ENCODE results near the gene PDCD11.
A peak's percentile ranks its signal among the peaks of the same experiment; 100 is the strongest.
"Not testable (repeated sequence)": the region's sequence is repeated elsewhere in the genome, so short reads cannot be mapped to it uniquely, and the experiment has no call there.

The PDCD11 gene, protein sequence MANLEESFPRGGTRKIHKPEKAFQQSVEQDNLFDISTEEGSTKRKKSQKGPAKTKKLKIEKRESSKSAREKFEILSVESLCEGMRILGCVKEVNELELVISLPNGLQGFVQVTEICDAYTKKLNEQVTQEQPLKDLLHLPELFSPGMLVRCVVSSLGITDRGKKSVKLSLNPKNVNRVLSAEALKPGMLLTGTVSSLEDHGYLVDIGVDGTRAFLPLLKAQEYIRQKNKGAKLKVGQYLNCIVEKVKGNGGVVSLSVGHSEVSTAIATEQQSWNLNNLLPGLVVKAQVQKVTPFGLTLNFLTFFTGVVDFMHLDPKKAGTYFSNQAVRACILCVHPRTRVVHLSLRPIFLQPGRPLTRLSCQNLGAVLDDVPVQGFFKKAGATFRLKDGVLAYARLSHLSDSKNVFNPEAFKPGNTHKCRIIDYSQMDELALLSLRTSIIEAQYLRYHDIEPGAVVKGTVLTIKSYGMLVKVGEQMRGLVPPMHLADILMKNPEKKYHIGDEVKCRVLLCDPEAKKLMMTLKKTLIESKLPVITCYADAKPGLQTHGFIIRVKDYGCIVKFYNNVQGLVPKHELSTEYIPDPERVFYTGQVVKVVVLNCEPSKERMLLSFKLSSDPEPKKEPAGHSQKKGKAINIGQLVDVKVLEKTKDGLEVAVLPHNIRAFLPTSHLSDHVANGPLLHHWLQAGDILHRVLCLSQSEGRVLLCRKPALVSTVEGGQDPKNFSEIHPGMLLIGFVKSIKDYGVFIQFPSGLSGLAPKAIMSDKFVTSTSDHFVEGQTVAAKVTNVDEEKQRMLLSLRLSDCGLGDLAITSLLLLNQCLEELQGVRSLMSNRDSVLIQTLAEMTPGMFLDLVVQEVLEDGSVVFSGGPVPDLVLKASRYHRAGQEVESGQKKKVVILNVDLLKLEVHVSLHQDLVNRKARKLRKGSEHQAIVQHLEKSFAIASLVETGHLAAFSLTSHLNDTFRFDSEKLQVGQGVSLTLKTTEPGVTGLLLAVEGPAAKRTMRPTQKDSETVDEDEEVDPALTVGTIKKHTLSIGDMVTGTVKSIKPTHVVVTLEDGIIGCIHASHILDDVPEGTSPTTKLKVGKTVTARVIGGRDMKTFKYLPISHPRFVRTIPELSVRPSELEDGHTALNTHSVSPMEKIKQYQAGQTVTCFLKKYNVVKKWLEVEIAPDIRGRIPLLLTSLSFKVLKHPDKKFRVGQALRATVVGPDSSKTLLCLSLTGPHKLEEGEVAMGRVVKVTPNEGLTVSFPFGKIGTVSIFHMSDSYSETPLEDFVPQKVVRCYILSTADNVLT (N-terminal part only)

DNA sequence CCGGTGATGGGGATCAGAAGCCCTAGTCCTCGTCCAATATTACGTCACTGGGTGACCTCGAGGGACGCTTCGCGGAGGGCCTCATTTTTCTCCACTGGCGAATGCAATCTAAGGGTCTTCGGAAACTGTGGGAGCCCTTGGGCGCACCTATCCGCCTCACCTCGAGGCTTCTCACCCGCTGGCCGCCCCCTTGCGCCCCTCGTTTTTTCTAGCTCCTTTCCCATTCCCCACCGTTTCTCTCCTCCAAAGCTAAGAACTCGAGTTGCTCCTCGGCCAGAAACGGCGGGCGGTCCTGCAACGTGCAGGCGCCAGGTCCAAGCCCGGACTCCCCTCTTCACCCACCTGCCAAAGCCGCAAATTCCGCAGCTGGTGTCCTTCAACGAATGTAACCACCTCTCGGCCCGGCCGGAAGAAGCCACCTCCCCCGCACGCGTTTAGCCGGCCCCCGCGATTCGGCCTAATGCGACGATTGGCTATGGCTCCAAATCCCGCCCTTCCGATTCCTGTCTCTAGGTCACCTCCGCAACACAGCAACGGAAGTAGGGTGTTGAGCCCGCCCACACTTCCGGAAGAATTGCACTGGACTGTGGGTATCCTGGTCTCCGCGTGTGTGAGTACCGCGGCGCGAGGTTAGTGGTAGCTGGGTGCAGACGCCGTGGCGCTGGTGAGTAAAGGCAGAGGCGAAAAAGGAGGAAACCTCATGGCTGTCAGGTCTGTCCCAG, at the start of gene PDCD11, which contains the start of gene ATP5MK:
Gene PDCD11 (plus strand): TSS at position 560 of the 722 bp plus-strand sequence. CDS start 1,801 bp downstream, outside the sequence.
Gene ATP5MK (minus strand): TSS at position 409 of the 722 bp plus-strand sequence. CDS start 4,018 bp downstream, outside the sequence.
- peak; percentile 91 to 93 for DNase-seq (ENCODE audit: low read depth in 2 of 2, low spot score in 1 of 2)

- DNase-seq (ENCODE audit: low read depth in 2 of 2, low spot score in 1 of 2) = no peak
Measured at GRCh38 chr10:103350175-103350516, 46.3 kb upstream of the PDCD11 start.

GRCh38 chr10:103350517-103351260, 45.7 kb upstream of the PDCD11 start, which contains the start of gene PCGF6:
Gene PCGF6 (minus strand): TSS chr10:103351140. CDS start chr10:103351066, 74 bp downstream.
- DNase-seq (ENCODE audit: low read depth in 2 of 2, low spot score in 1 of 2) = peak; percentile 6 to 29

- DNase-seq (ENCODE audit: low read depth in 2 of 2, low spot score in 1 of 2) = no peak
Measured at GRCh38 chr10:103353281-103353680, 43.1 kb upstream of the PDCD11 start.

DNA sequence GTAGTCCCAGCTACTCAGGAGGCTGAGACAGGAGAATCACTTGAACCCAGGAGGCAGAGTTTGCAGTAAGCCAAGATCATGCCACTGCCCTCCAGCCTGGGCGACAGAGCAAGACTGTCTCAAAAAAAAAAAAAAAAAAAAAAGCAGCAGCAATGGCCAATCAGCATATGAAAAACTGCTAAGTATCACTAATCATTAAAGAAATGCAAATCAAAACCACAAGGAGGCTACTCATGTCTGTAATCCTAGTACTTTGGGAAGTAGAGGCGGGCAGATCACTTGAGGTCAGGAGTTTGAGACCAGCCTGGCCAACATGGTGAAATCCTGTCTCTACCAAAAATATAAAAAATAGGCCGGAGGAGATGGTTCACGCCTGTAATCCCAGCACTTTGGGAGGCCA, 41.9 kb upstream of the PDCD11 start:
- not testable (repeated sequence) for DNase-seq (ENCODE audit: low read depth in 2 of 2, low spot score in 1 of 2)

- no peak for DNase-seq (ENCODE audit: low read depth in 2 of 2, low spot score in 1 of 2)
Measured at GRCh38 chr10:103355906-103356599, 40.4 kb upstream of the PDCD11 start.

- DNase-seq (ENCODE audit: low read depth in 2 of 2, low spot score in 1 of 2) = not testable (repeated sequence)
Measured at GRCh38 chr10:103359493-103359892, 36.9 kb upstream of the PDCD11 start.

DNA sequence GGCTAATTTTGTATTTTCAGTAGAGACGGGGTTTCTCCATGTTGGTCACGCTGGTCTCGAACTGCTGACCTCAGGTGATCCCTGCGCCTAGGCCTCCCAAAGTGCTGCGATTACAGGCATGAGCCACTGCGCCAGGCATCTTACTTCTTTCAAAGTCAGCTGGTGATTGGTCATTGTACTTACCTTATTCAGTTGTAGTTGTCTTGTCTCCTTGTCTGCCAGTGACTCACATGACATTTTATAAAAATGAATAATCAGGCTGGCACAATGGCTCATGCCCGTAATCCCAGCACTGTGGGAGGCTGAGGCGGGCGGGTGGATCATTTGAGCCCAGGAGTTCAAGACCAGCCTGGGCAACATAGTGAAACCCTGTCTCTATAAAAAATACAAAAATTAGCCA, 35.6 kb upstream of the PDCD11 start:
- DNase-seq (ENCODE audit: low read depth in 2 of 2, low spot score in 1 of 2) = not testable (repeated sequence)

- no peak for DNase-seq (ENCODE audit: low read depth in 2 of 2, low spot score in 1 of 2)
Measured at GRCh38 chr10:103367379-103367781, 29.0 kb upstream of the PDCD11 start.

DNA sequence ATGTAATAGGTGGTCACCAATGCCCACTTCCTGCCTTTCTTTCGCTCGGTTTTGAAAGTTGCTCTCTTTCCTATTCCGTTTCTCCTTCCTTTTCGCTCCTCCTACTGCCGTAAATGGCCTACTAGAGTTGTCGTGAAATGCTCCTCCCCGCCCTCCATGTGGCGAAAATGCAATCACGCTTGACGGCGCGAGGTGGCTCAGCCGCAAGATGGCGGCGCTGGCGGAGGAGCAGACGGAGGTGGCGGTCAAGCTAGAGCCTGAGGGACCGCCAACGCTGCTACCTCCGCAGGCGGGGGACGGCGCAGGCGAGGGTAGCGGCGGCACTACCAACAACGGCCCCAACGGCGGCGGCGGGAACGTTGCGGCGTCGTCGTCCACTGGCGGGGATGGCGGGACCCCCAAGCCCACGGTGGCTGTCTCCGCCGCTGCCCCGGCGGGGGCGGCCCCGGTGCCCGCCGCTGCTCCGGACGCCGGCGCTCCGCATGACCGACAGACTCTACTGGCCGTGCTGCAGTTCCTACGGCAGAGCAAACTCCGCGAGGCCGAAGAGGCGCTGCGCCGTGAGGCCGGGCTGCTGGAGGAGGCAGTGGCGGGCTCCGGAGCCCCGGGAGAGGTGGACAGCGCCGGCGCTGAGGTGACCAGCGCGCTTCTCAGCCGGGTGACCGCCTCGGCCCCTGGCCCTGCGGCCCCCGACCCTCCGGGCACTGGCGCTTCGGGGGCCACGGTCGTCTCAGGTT, 28.5 kb upstream of the PDCD11 start, which contains the start of gene TAF5:
Gene TAF5 (plus strand): TSS at position 195 of the 737 bp plus-strand sequence. CDS start 14 bp downstream, at position 209.
- DNase-seq (ENCODE audit: low read depth in 2 of 2, low spot score in 1 of 2) = peak; percentile 72 to 76

DNA sequence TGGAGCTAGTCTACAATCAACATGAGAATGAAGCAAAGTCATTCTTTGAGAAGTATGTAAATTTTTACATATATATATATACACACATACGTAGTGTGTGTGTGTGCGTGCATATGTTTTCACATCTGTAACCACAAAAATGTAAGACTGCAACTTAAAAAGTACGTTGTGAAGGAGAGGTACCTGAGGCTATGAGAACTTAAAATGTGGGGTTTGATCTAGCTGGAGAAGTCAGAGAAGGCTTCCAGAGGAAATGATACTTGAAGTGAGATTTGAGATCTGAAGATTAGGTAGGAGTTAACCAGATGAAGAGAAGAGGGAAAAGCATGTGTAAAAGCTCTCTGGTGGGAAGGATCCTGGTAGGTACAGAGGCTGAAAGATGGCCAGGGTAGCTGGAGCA, 22.9 kb upstream of the PDCD11 start:
- no peak for DNase-seq (ENCODE audit: low read depth in 2 of 2, low spot score in 1 of 2)

- DNase-seq (ENCODE audit: low read depth in 2 of 2, low spot score in 1 of 2) = no peak
Measured at GRCh38 chr10:103374263-103374662, 22.2 kb upstream of the PDCD11 start.

GRCh38 chr10:103382769-103383168, 13.7 kb upstream of the PDCD11 start:
- DNase-seq (ENCODE audit: low read depth in 2 of 2, low spot score in 1 of 2) = no peak

DNA sequence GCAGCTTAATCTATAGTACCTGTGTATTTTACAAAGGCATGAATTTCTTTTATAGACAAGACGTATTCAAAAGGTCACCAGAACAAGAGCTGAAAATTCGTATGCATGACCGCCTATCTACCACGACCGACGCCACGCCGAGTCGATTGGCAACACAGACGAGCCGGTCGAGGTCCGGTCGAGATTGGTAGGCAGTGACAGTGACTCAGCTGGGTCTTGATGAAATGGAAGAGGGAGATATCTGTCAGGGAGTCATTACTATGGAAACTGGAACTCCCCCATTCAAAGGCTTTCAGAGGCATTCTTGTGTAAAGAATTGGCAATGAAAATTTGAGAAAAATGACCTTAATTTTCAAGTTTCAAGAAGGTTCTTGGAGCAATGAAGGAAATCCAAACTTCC, 2.2 kb upstream of the PDCD11 start:
- DNase-seq (ENCODE audit: low read depth in 2 of 2, low spot score in 1 of 2) = no peak

DNA sequence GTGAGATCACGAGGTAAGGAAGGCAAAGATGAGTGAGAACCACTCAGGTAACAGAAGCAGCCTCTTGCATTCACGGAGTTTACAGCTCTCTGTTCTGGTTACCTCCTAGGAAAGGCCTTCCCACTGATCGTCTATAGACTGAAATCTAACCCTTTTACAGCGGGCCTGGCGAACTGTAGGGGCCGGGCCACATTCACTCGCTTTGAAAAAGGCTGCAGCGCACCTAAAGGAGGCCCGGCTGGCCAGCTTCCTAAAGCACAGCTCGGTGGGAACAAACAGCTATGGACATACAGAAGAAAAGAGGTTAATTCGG, 716 bp upstream of the PDCD11 start:
- DNase-seq (ENCODE audit: low read depth in 2 of 2, low spot score in 1 of 2) = no peak

DNA sequence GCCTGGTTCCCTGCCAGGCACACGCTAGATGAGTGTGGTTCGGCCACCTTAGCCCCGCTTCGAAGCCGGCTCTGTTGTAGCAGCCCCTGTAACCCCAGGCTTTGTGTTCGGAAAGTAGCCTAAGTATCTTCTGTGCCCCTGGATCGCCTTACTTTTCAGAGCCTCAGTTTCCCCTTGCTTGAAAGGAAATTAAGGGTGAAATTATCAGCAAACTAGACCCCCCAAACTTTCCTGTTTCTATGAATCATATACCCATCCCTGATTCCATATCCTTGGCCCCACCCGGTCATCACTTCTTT, 312 bp downstream of the PDCD11 start:
- DNase-seq (ENCODE audit: low read depth in 2 of 2, low spot score in 1 of 2) = no peak

DNA sequence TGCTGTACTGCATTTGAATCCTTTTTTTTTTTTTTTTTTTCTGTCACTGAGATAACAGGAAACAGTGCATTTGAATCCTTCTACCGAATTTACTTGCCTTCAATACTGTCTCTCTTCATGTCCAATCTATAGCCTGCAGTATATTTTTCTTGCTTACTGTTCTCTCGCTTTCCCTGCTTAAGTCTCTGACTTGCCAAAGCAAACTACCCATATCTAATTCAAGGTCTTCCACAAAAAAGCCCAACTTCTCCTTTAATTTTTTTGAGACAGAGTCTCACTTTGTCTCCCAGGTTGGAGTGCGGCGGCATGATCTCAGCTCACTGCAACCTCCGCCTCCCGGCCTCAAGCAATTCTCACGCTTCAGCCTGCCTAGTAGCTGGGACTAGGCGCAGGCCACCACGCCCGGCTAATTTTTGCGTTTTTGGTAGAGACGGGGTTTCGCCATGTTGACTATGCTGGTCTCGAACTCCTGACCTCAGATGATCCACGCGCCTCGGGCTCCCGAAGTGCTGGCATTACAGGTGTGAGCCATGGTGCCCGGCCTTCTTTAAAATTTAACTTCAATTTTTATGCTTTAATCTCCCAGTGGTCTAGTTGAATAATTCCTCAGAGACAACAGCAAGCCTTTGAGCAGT, 882 bp downstream of the PDCD11 start:
- no peak for DNase-seq (ENCODE audit: low read depth in 2 of 2, low spot score in 1 of 2)

DNA sequence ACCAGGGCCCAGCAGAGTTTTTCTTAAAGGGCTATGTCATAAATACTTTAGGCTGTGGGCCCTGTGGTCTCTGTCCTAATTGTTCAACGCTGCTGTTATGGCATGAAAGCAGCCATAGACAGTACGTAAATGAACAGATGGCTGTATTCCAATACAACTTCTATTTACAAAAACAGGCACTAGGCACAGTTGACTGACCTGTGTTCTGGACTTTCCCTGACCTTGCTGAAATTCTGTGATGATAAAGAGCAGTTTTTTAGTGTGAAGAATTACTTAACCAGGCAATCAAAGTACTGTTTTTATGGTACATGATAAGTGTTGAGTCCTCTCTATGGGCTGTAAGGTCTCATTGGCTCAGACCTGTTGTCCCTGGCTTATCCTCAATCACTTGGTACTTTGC, 17.1 kb downstream of the PDCD11 start:
- no peak for DNase-seq (ENCODE audit: low read depth in 2 of 2, low spot score in 1 of 2)
